H9 (cell line): ENCODE results near the gene FAM53C. TPM values are rescaled to one million over a fixed set of nuclear protein-coding genes. Genes with fewer than 3 reads are reported as not detected.

Source experiments
- DNase-seq: peaks from one replicate; pipeline ENCODE4 v3.0.0-alpha.2; 2017
- H2AFZ ChIP-seq: one replicate; pipeline ENCODE4 v1.6.1; 2013; ENCODE audit warnings: mild to moderate bottlenecking, low read length, control low read depth, moderate library complexity
- H2AK5ac ChIP-seq: 2 replicates; pipeline ENCODE4 v1.6.1; 2013; ENCODE audit warnings: low read length, control low read depth, mixed read lengths; ENCODE audit not compliant: insufficient read length
- H2BK120ac ChIP-seq: one replicate; pipeline ENCODE4 v1.6.1; 2013; ENCODE audit warnings: low read depth, mild to moderate bottlenecking, low read length, control low read depth, inconsistent platforms; ENCODE audit not compliant: poor library complexity, severe bottlenecking
- H2BK12ac ChIP-seq: 2 replicates; pipeline ENCODE4 v1.6.1; 2013; ENCODE audit warnings: low read length, control low read depth, mixed read lengths, low read depth; ENCODE audit not compliant: insufficient read length
- H2BK15ac ChIP-seq: 2 replicates; pipeline ENCODE4 v1.6.1; 2013; ENCODE audit warnings: low read depth, low read length, control low read depth
- H2BK20ac ChIP-seq: one replicate; pipeline ENCODE4 v1.6.1; 2013; ENCODE audit warnings: low read depth, mild to moderate bottlenecking, low read length, control low read depth, inconsistent platforms; ENCODE audit not compliant: poor library complexity, severe bottlenecking
- H2BK5ac ChIP-seq: 2 replicates; pipeline ENCODE4 v1.6.1; 2013; ENCODE audit warnings: low read length, control low read depth, mixed read lengths; ENCODE audit not compliant: insufficient read length
- H3K14ac ChIP-seq: 2 replicates; pipeline ENCODE4 v1.6.1; 2013; ENCODE audit warnings: low read length, control low read depth; ENCODE audit not compliant: insufficient read depth
- H3K18ac ChIP-seq: 2 replicates; pipeline ENCODE4 v1.6.1; 2013; ENCODE audit warnings: low read depth, mild to moderate bottlenecking, mixed read lengths, low read length, control low read depth; ENCODE audit not compliant: insufficient read length
- H3K23ac ChIP-seq: 2 replicates; pipeline ENCODE4 v1.6.1; 2013; ENCODE audit warnings: low read length, control low read depth, mixed read lengths, low read depth; ENCODE audit not compliant: insufficient read length
- H3K23me2 ChIP-seq: 2 replicates; pipeline ENCODE4 v1.6.1; 2013; ENCODE audit warnings: low read depth, mild to moderate bottlenecking, mixed read lengths, low read length, control low read depth; ENCODE audit not compliant: insufficient read length, poor library complexity, severe bottlenecking
- H3K27ac ChIP-seq: 2 replicates; pipeline ENCODE4 v1.5.1; 2013; ENCODE audit warnings: low read length, control low read depth, mixed read lengths, low read depth; ENCODE audit not compliant: insufficient read length
- H3K27me3 ChIP-seq: 2 replicates; pipeline ENCODE4 v1.6.1; 2013; ENCODE audit warnings: low read length, control low read depth, inconsistent platforms; ENCODE audit not compliant: insufficient read depth
- H3K4ac ChIP-seq: 2 replicates; pipeline ENCODE4 v1.6.1; 2013; ENCODE audit warnings: low read depth, mild to moderate bottlenecking, control low read depth, inconsistent platforms, low read length, moderate library complexity
- H3K4me1 ChIP-seq: 2 replicates; pipeline ENCODE4 v1.6.1; 2013; ENCODE audit warnings: low read length, control low read depth, inconsistent platforms; ENCODE audit not compliant: insufficient read depth
- H3K4me2 ChIP-seq: 2 replicates; pipeline ENCODE4 v1.6.1; 2013; ENCODE audit warnings: low read length, control low read depth, mixed read lengths; ENCODE audit not compliant: insufficient read length, insufficient read depth
- H3K56ac ChIP-seq: 2 replicates; pipeline ENCODE4 v1.6.1; 2013; ENCODE audit warnings: low read depth, mild to moderate bottlenecking, mixed read lengths, low read length, control low read depth; ENCODE audit not compliant: insufficient read length
- H3K79me1 ChIP-seq: 2 replicates; pipeline ENCODE4 v1.6.1; 2013; ENCODE audit warnings: low read depth, mild to moderate bottlenecking, moderate library complexity, low read length, control low read depth, inconsistent platforms; ENCODE audit not compliant: insufficient read depth, poor library complexity, severe bottlenecking
- H3K79me2 ChIP-seq: 2 replicates; pipeline ENCODE4 v1.6.1; 2013; ENCODE audit warnings: low read length, control low read depth, inconsistent platforms; ENCODE audit not compliant: insufficient read depth
- H3K9ac ChIP-seq: 2 replicates; pipeline ENCODE4 v1.6.1; 2013; ENCODE audit warnings: low read length, control low read depth, mixed read lengths; ENCODE audit not compliant: insufficient read length; ENCODE audit errors: extremely low read depth
- H3K9me3 ChIP-seq: one replicate; pipeline ENCODE4 v1.6.1; 2013; ENCODE audit warnings: low read depth, low read length, inconsistent platforms; ENCODE audit not compliant: control insufficient read depth
- H3T11ph ChIP-seq: one replicate; pipeline ENCODE4 v1.6.1; 2013; ENCODE audit warnings: mild to moderate bottlenecking, low read length, control low read depth, inconsistent platforms
- H4K20me1 ChIP-seq: one replicate; pipeline ENCODE4 v1.6.1; 2013; ENCODE audit not compliant: control insufficient read depth, insufficient read length, insufficient read depth
- H4K5ac ChIP-seq: 2 replicates; pipeline ENCODE4 v1.6.1; 2013; ENCODE audit warnings: low read depth, mild to moderate bottlenecking, mixed read lengths, low read length, control low read depth; ENCODE audit not compliant: insufficient read length
- H4K8ac ChIP-seq: replicated peaks from 2 replicates; pipeline ENCODE4 v1.6.1; 2013; ENCODE audit warnings: low read length, control low read depth, mixed read lengths, low read depth; ENCODE audit not compliant: insufficient read length
- H4K91ac ChIP-seq: 2 replicates; pipeline ENCODE4 v1.6.1; 2013; ENCODE audit warnings: low read depth, mild to moderate bottlenecking, moderate library complexity, mixed read lengths, low read length, control low read depth; ENCODE audit not compliant: insufficient read length
- H3K27ac Mint-ChIP-seq, 3 experiments: 2 replicates in 2 of 3; 3 replicates in 1 of 3; pipeline ENCODE4 v1.8.0; 2020 to 2021; ENCODE audit warnings: mixed read lengths in 3 of 3, mild to moderate bottlenecking in 1 of 3, moderate library complexity in 1 of 3
- H3K27me3 Mint-ChIP-seq: 2 replicates; pipeline ENCODE4 v1.8.0; 2021; ENCODE audit warnings: low read depth, mild to moderate bottlenecking, moderate library complexity, mixed read lengths
- H3K36me3 Mint-ChIP-seq, 3 experiments: 2 replicates in 2 of 3; 3 replicates in 1 of 3; pipeline ENCODE4 v1.8.0; 2020 to 2021; ENCODE audit warnings: low read depth in 3 of 3, mixed read lengths in 3 of 3; ENCODE audit not compliant: insufficient read depth in 1 of 3
- H3K4me1 Mint-ChIP-seq, 2 experiments: 2 replicates each; pipeline ENCODE4 v1.8.0; 2020; ENCODE audit warnings: mixed read lengths in 2 of 2
- H3K4me3 Mint-ChIP-seq, 2 experiments: 2 replicates in 1 of 2; 3 replicates in 1 of 2; pipeline ENCODE4 v1.8.0; 2020 to 2021; ENCODE audit warnings: mild to moderate bottlenecking in 2 of 2, mixed read lengths in 2 of 2, moderate library complexity in 1 of 2
- H3K9me3 Mint-ChIP-seq, 2 experiments: 2 replicates in 1 of 2; 3 replicates in 1 of 2; pipeline ENCODE4 v1.8.0; 2020; ENCODE audit warnings: mild to moderate bottlenecking in 2 of 2, mixed read lengths in 2 of 2, moderate library complexity in 1 of 2
- WGBS: extraction: QIAGEN DNeasy Blood & Tissue Kit; methylation state at CpG from one replicate; pipeline ENCODE4 v1.1.7; 2013; ENCODE audit warnings: missing lambda C conversion rate, low lambda C conversion rate, mixed read lengths; ENCODE audit not compliant: insufficient read length; ENCODE audit errors: extremely low coverage; 5-methylcytosine and 5-hydroxymethylcytosine counted together
- total RNA-seq: library from RNA; stranded (reverse); gene quantifications from 2 replicates; pipeline ENCODE4 v1.2.1, GENCODE V29; 2021
- TF ChIP-seq, protein P1 (sequence below): fragments of 200-600 bp; sonication (generic); conservative IDR thresholded peaks from 3 replicates; pipeline ENCODE4 v1.8.0; 2021; ENCODE audit warnings: antibody characterized with exemption, mild to moderate bottlenecking

The FAM53C gene
- total RNA-seq, 1 experiment from 2014 or later: 59.6 TPM

DNA sequence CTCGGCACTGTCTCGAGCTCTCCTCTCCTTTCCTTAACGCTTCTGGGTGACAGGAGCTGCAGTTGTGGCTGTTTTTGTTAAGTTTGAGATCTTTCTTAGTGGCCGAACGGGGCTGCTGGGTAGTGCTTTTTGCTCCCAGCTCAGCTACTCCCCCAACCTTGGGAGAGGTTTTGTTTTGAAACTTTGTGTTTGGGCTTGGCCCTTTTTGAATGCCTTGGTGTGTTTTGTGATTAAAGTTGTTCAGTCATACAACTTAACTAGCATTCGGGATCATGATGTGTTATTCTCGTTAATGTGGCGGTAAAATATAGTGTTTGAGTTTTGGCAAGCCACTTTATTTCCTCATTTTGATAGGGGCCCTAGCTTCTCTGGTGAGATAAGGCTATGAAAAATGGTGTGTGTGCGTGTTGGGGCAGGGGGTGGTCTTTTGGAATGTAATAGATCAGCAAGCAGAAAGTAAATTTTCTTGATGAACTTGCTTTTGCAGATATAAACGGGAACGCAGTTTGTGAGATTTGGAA lies 15.6 kb downstream of the FAM53C start:
- Histone ChIP-seq H3K4me2 (peak overlapping the region; percentile 88), H2BK20ac (no peak overlapping the region), H3K18ac (no peak overlapping the region), H3K9ac (peak overlapping the region; percentile 79), H3K23me2 (peaks cover 9% of the 10 kb centered on the region), H3K23ac (no peak overlapping the region), H3K79me1 (no peaks in the 10 kb centered on the region), H4K5ac (no peak overlapping the region), H2AFZ (no peak overlapping the region), H4K91ac (no peak overlapping the region), H3K9me3 (no peaks in the 10 kb centered on the region), H2BK15ac (no peak overlapping the region), H3K14ac (peak overlapping the region; percentile 74; the same call in 1 of the 2 replicates), H2BK5ac (no peak overlapping the region), H3K4ac (no peak overlapping the region), H4K8ac (no peak overlapping the region), H3K79me2 (peaks cover 25% of the 10 kb centered on the region; the same call in 1 of the 2 replicates), H3K27me3 (no peaks in the 10 kb centered on the region), H2BK12ac (no peak overlapping the region), H2AK5ac (no peak overlapping the region), H3K56ac (no peak overlapping the region), H4K20me1 (no peaks in the 10 kb centered on the region), H2BK120ac (no peak overlapping the region), H3T11ph (no peak overlapping the region), H3K27ac (no peak overlapping the region), H3K4me1 (peaks cover 6% of the 10 kb centered on the region)
- Mint-ChIP-seq H3K4me1 (peaks cover 24 to 28% of the 10 kb centered on the region in 2 experiments), H3K27me3 (no peaks in the 10 kb centered on the region), H3K27ac (peak overlapping the region; percentile 93 to 99 (median 98)), H3K4me3 (peak overlapping the region; percentile 88 to 98), H3K36me3 (peaks cover 3 to 26% (median 17%) of the 10 kb centered on the region in 3 experiments; a peak in 6 of 7 replicates), H3K9me3 (peaks cover 0 to 4% of the 10 kb centered on the region in 2 experiments; a peak in 1 of 5 replicates)
- WGBS: no CpG with 5 or more reads among the region's 11 CpGs
- TF ChIP-seq, protein P1, sequence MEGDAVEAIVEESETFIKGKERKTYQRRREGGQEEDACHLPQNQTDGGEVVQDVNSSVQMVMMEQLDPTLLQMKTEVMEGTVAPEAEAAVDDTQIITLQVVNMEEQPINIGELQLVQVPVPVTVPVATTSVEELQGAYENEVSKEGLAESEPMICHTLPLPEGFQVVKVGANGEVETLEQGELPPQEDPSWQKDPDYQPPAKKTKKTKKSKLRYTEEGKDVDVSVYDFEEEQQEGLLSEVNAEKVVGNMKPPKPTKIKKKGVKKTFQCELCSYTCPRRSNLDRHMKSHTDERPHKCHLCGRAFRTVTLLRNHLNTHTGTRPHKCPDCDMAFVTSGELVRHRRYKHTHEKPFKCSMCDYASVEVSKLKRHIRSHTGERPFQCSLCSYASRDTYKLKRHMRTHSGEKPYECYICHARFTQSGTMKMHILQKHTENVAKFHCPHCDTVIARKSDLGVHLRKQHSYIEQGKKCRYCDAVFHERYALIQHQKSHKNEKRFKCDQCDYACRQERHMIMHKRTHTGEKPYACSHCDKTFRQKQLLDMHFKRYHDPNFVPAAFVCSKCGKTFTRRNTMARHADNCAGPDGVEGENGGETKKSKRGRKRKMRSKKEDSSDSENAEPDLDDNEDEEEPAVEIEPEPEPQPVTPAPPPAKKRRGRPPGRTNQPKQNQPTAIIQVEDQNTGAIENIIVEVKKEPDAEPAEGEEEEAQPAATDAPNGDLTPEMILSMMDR: no peak
- no peak for DNase-seq
